A549 (cell line): Measurements from ENCODE around the gene METTL1. TPM values are rescaled to one million over a fixed set of nuclear protein-coding genes. Genes with fewer than 3 reads are reported as not detected.

Source experiments
- ATAC-seq, 2 experiments: fragments of 200-7000 bp in 1 of 2; fragments of >200 bp in 1 of 2; cut with Nextera tagmentation in 1 of 2; cut with Tn5 transposase in 1 of 2; 3 replicates each; pipeline versions ENCODE4 v1.8.0 to v1.9.1; 2018 to 2020; ENCODE audit warnings: mild to moderate bottlenecking in 1 of 2, moderate library complexity in 1 of 2
- CTCF ChIA-PET: fragments of 300-600 bp; sonication (Branson Sonifier 250); formaldehyde crosslinking; extraction: SDS; loops from one replicate; lab custom pipeline; 2021; ENCODE audit warnings: antibody characterized with exemption, inconsistent platforms; lab: Yijun Ruan, JAX
- POLR2A ChIA-PET: fragments of 350-600 bp; formaldehyde crosslinking; extraction: SDS; loops from one replicate; lab custom pipeline; 2021; ENCODE audit warnings: antibody characterized with exemption, inconsistent platforms; lab: Yijun Ruan, JAX
- DNase-seq, 2 experiments: peaks; one replicate each; pipeline versions ENCODE4 v3.0.0 to v3.0.0-alpha.2; 2011 to 2016; ENCODE audit warnings: low read depth in 1 of 2, low spot score in 1 of 2
- FAIRE-seq: peaks from 2 replicates; lab custom pipeline; 2011; peaks lifted over from hg19 to GRCh38; lab: Jason Lieb, UNC
- H3K27ac ChIP-seq, 2 experiments: fragments of >200 bp; sonication (Bioruptor Twin); formaldehyde crosslinking; 3 replicates each; pipeline ENCODE4 v1.5.1; 2016 to 2017
- H3K4me1 ChIP-seq: fragments of >200 bp; sonication (Bioruptor Twin); formaldehyde crosslinking; 3 replicates; pipeline ENCODE4 v1.6.1; 2016
- H3K4me2 ChIP-seq: fragments of >200 bp; sonication (Bioruptor Twin); formaldehyde crosslinking; 3 replicates; pipeline ENCODE4 v1.6.1; 2016
- H3K4me3 ChIP-seq: fragments of >200 bp; sonication (Bioruptor Twin); formaldehyde crosslinking; 3 replicates; pipeline ENCODE4 v1.5.1; 2016
- H3K9me3 ChIP-seq: fragments of >200 bp; sonication (Bioruptor Twin); formaldehyde crosslinking; 3 replicates; pipeline ENCODE4 v1.6.1; 2016
- BHLHE40 ChIP-seq: IDR thresholded peaks from 2 replicates; pipeline ENCODE4 v1.6.1; 2012; ENCODE audit warnings: low read depth, low read length, inconsistent platforms
- CBX8 ChIP-seq: fragments of 200-600 bp; sonication (generic); IDR thresholded peaks from 2 replicates; pipeline ENCODE4 v1.6.1; 2016
- CEBPB ChIP-seq, 2 experiments: fragments of >200 bp in 1 of 2; sonication (Bioruptor Twin) in 1 of 2; formaldehyde crosslinking in 1 of 2; IDR thresholded peaks; 2 replicates each; pipeline ENCODE4 v1.6.1; 2012 to 2016
- CHD4 ChIP-seq: fragments of 200-600 bp; sonication (generic); IDR thresholded peaks from 2 replicates; pipeline ENCODE4 v1.6.1; 2016; ENCODE audit warnings: antibody characterized with exemption, mild to moderate bottlenecking, borderline replicate concordance
- CTCF ChIP-seq: fragments of >200 bp; sonication (Bioruptor Twin); formaldehyde crosslinking; IDR thresholded peaks from 3 replicates; pipeline ENCODE4 v1.5.1; 2016
- E2F6 ChIP-seq: IDR thresholded peaks from 2 replicates; pipeline ENCODE4 v1.6.1; 2012; ENCODE audit warnings: low read depth, borderline replicate concordance
- EHF ChIP-seq: fragments of 250-450 bp; sonication (Bioruptor Pico); IDR thresholded peaks from 2 replicates; pipeline ENCODE4 v1.5.0; 2020; ENCODE audit warnings: mild to moderate bottlenecking
- ELK1 ChIP-seq: fragments of 150-350 bp; IDR thresholded peaks from 2 replicates; pipeline ENCODE4 v1.6.1; 2014; ENCODE audit warnings: low read depth, mild to moderate bottlenecking, low read length
- FOSL2 ChIP-seq, 2 experiments: fragments of 450-650 bp in 1 of 2; fragments of >200 bp in 1 of 2; sonication (Bioruptor Twin) in 1 of 2; formaldehyde crosslinking; IDR thresholded peaks; 2 replicates each; pipeline versions ENCODE4 v1.5.0 to v1.6.1; 2016 to 2020; ENCODE audit warnings: mild to moderate bottlenecking in 1 of 2, moderate library complexity in 1 of 2
- FOXS1 ChIP-seq: fragments of 250-450 bp; sonication (Bioruptor Pico); IDR thresholded peaks from 2 replicates; pipeline ENCODE4 v1.5.0; 2020; ENCODE audit warnings: mild to moderate bottlenecking, moderate library complexity
- HDAC2 ChIP-seq: fragments of 200-600 bp; sonication (generic); IDR thresholded peaks from 2 replicates; pipeline ENCODE4 v1.6.1; 2016
- HEYL ChIP-seq: fragments of 250-450 bp; sonication (Bioruptor Pico); IDR thresholded peaks from 2 replicates; pipeline ENCODE4 v1.8.0; 2021; ENCODE audit warnings: mild to moderate bottlenecking, moderate library complexity
- HOXB5 ChIP-seq: fragments of 250-450 bp; sonication (Bioruptor Pico); IDR thresholded peaks from 2 replicates; pipeline ENCODE4 v1.5.0; 2020; ENCODE audit warnings: mild to moderate bottlenecking, moderate library complexity
- MAX ChIP-seq: IDR thresholded peaks from 2 replicates; pipeline ENCODE4 v1.6.1; 2012
- MAZ ChIP-seq: fragments of 150-350 bp; IDR thresholded peaks from 2 replicates; pipeline ENCODE4 v1.6.1; 2014; ENCODE audit warnings: antibody characterized with exemption, low read depth, low read length, borderline replicate concordance
- NFE2L2 ChIP-seq: fragments of 150-350 bp; conservative IDR thresholded peaks from 2 replicates; pipeline ENCODE4 v1.6.1; 2014; ENCODE audit warnings: low read length
- NPAS2 ChIP-seq: fragments of 250-450 bp; sonication (Bioruptor Pico); IDR thresholded peaks from 2 replicates; pipeline ENCODE4 v1.8.0; 2022; ENCODE audit warnings: mild to moderate bottlenecking, moderate library complexity, borderline replicate concordance
- PBX3 ChIP-seq: IDR thresholded peaks from 2 replicates; pipeline ENCODE4 v1.6.1; 2012
- RCOR1 ChIP-seq: fragments of 150-350 bp; IDR thresholded peaks from 2 replicates; pipeline ENCODE4 v1.6.1; 2014; ENCODE audit warnings: antibody characterized with exemption, low read length, low read depth
- RFX5 ChIP-seq: fragments of 450-650 bp; IDR thresholded peaks from 2 replicates; pipeline ENCODE4 v1.7.1; 2014; ENCODE audit warnings: antibody characterized with exemption, mild to moderate bottlenecking, moderate library complexity
- SMC3 ChIP-seq: fragments of >200 bp; sonication (Bioruptor Twin); formaldehyde crosslinking; IDR thresholded peaks from 3 replicates; pipeline ENCODE4 v1.6.1; 2018; ENCODE audit warnings: inconsistent platforms
- TP53 ChIP-seq: fragments of 250-450 bp; sonication (Bioruptor Pico); IDR thresholded peaks from 2 replicates; pipeline ENCODE4 v1.5.0; 2021; ENCODE audit warnings: mild to moderate bottlenecking, moderate library complexity
- ZFP36 ChIP-seq: fragments of 450-650 bp; IDR thresholded peaks from 2 replicates; pipeline ENCODE4 v1.6.1; 2014; ENCODE audit warnings: borderline replicate concordance; ENCODE audit not compliant: partially characterized antibody
- ZSCAN20 ChIP-seq: fragments of 250-450 bp; sonication (Bioruptor Pico); IDR thresholded peaks from 2 replicates; pipeline ENCODE4 v1.8.0; 2022; ENCODE audit warnings: mild to moderate bottlenecking, moderate library complexity
- WGBS: methylation state at CpG from one replicate; pipeline ENCODE4 v1.1.6; 2017; ENCODE audit errors: missing lambda C conversion rate; 5-methylcytosine and 5-hydroxymethylcytosine counted together
- polyA plus RNA-seq, 4 experiments: library from polyadenylated mRNA; depleted of rRNA in 3 of 4; stranded (reverse); fragments of >200 nt; fragmentation: RNase III in 1 of 4; extraction: RNeasy Plus Mini Kit Qiagen cat#74134 plus additional on column Dnase treatment in 1 of 4; gene quantifications; 2 replicates in 3 of 4; 3 replicates in 1 of 4; pipeline ENCODE4 v1.2.3, GENCODE V29; 2011 to 2017

Gene METTL1
- polyA plus RNA-seq, 2 of the 4 experiments (the other 2 are of a cell fraction) = 55.2 to 60.2 TPM

- POLR2A ChIA-PET = interaction anchor here (1.0 to 1.3 kb wide), 4 partner anchors 10 to 62 kb away, joined by 4 to 5 read pairs (median 4); partner anchors contain the start of genes EEF1AKMT3 and METTL1
- peak overlapping the region; percentile 16; the same call in 1 of the 3 replicates for H3K4me2 ChIP-seq
These were observed 10.3 kb upstream of the METTL1 start for GRCh38 chr12:57782243-57782607.

GRCh38 chr12:57781801-57782200, 9.9 kb upstream of the METTL1 start:
- ChIA-PET CTCF (interaction anchor here (0.9 to 4.1 kb wide), 9 partner anchors 10 to 115 kb away, joined by 3 to 33 read pairs (median 4); partner anchors contain the start of genes CYP27B1, EEF1AKMT3 and METTL1), POLR2A (interaction anchor here (1.2 kb wide), 1 partner anchor 9 kb away, joined by 5 read pairs; the partner anchor contains the start of genes EEF1AKMT3 and METTL1)

More at GRCh38 chr12:57782243-57782607, 10.3 kb upstream of the METTL1 start:
- DNase-seq (no peak), FAIRE-seq (no peak), ATAC-seq (peak in 1 of 2 experiments; percentile 4; a peak in 2 of 6 replicates)
- 26% methylated on average over 4 of the region's 4 CpGs for WGBS
- no peaks in the 10 kb centered on the region for H3K9me3 ChIP-seq
- no peak overlapping the region; the same call in 2 of the 3 replicates for H3K4me3 ChIP-seq
- TF ChIP-seq EHF (CRISPR knock-in tag) = no peak
- TF ChIP-seq TP53 = no peak
- TF ChIP-seq HDAC2 = no peak
- TF ChIP-seq PBX3 = no peak
- no peak for TF ChIP-seq NPAS2 (CRISPR knock-in tag)
- TF ChIP-seq CEBPB (IDR thresholded peaks at IDR 0.05) = no peak
- no peak for TF ChIP-seq SMC3
- no peak for TF ChIP-seq RFX5
- no peak for TF ChIP-seq FOSL2 (IDR thresholded peaks at IDR 0.05)
- no peak; the same call in 1 of the 2 replicates for TF ChIP-seq FOSL2 (CRISPR knock-in tag; IDR thresholded peaks at IDR 0.05)
- no peak for TF ChIP-seq MAZ
- no peak for TF ChIP-seq CTCF
- no peak for TF ChIP-seq CBX8
- no peak for TF ChIP-seq MAX
- TF ChIP-seq ZFP36 = no peak
- peaks cover 8% of the 10 kb centered on the region for H3K4me1 ChIP-seq
- no peak overlapping the region for H3K27ac ChIP-seq
- CTCF ChIA-PET = interaction anchor here (0.9 to 8.1 kb wide), 17 partner anchors 10 to 113 kb away, joined by 3 to 60 read pairs (median 6); partner anchors contain the start of genes CYP27B1, EEF1AKMT3 and METTL1

More at GRCh38 chr12:57781801-57782200, 9.9 kb upstream of the METTL1 start:
- Histone ChIP-seq H3K27ac (no peak overlapping the region), H3K9me3 (no peaks in the 10 kb centered on the region), H3K4me1 (peaks cover 8% of the 10 kb centered on the region), H3K4me3 (no peak overlapping the region), H3K4me2 (no peak overlapping the region)
- no peak for FAIRE-seq
- no peak for DNase-seq
- WGBS = 54% methylated on average over 2 of the region's 2 CpGs
- ATAC-seq = no peak; a peak in 1 of 6 replicates
- no peak for TF ChIP-seq SMC3
- no peak for TF ChIP-seq CTCF
- no peak for TF ChIP-seq FOXS1 (CRISPR knock-in tag)
- TF ChIP-seq ELK1 = no peak
- TF ChIP-seq CHD4 = no peak
- TF ChIP-seq CBX8 = no peak
- TF ChIP-seq NFE2L2 = no peak
- no peak for TF ChIP-seq HEYL (CRISPR knock-in tag)
- TF ChIP-seq RCOR1 = no peak
- TF ChIP-seq HOXB5 (CRISPR knock-in tag) = no peak
- TF ChIP-seq ZSCAN20 (CRISPR knock-in tag) = no peak
- TF ChIP-seq E2F6 = no peak
- no peak for TF ChIP-seq BHLHE40
- no peak for TF ChIP-seq EHF (CRISPR knock-in tag)
